IMR-90 (cell line): ENCODE measurements around the gene ARMCX5. TPM values are rescaled to one million over a fixed set of nuclear protein-coding genes. Genes with fewer than 3 reads are reported as not detected.

Source experiments
- ATAC-seq: fragments of 200-7000 bp; cut with Tn5 transposase; 2 replicates; pipeline ENCODE4 v1.9.1; 2020; ENCODE audit warnings: low read depth, mild to moderate bottlenecking, moderate library complexity
- BruUV-seq: library from RNA; stranded (reverse); fragments of 400-500 nt; replicated peaks from 2 replicates; lab custom pipeline; 2021; lab: Mats Ljungman, UMichigan
- CTCF ChIA-PET: fragments of 300-600 bp; formaldehyde crosslinking; extraction: SDS; loops from one replicate; lab custom pipeline; 2021; ENCODE audit warnings: antibody characterized with exemption; lab: Yijun Ruan, JAX
- POLR2A ChIA-PET: fragments of 300-600 bp; sonication (Branson Sonifier 250); formaldehyde crosslinking; loops from one replicate; lab custom pipeline; 2022; ENCODE audit warnings: antibody characterized with exemption; ENCODE audit not compliant: unreplicated experiment; lab: Charles Lee
- DNase-seq: peaks from one replicate; pipeline ENCODE4 v3.0.0; 2013
- H2AFZ ChIP-seq: replicated peaks from 2 replicates; pipeline ENCODE3; 2013; ENCODE audit warnings: low read length, mild to moderate bottlenecking; ENCODE audit not compliant: poor library complexity
- H2AK5ac ChIP-seq: 2 replicates; pipeline ENCODE4 v1.6.1; 2013; ENCODE audit warnings: low read depth, low read length, inconsistent platforms
- H2AK9ac ChIP-seq: replicated peaks from 2 replicates; pipeline ENCODE3; 2013; ENCODE audit warnings: mild to moderate bottlenecking, low read depth, low read length, moderate library complexity; ENCODE audit not compliant: poor library complexity
- H2BK120ac ChIP-seq: 2 replicates; pipeline ENCODE4 v1.6.1; 2013; ENCODE audit warnings: low read depth, low read length, inconsistent platforms
- H2BK15ac ChIP-seq: 3 replicates; pipeline ENCODE4 v1.6.1; 2013; ENCODE audit warnings: low read depth, low read length, inconsistent platforms
- H2BK20ac ChIP-seq: 2 replicates; pipeline ENCODE4 v1.6.1; 2013; ENCODE audit warnings: low read depth, mild to moderate bottlenecking, inconsistent platforms, low read length, moderate library complexity
- H2BK5ac ChIP-seq: 2 replicates; pipeline ENCODE4 v1.6.1; 2013; ENCODE audit warnings: mild to moderate bottlenecking, low read depth, low read length, inconsistent platforms; ENCODE audit not compliant: poor library complexity, severe bottlenecking
- H3K14ac ChIP-seq: replicated peaks from 2 replicates; pipeline ENCODE4 v1.6.1; 2013; ENCODE audit warnings: low read depth, low read length, inconsistent platforms
- H3K18ac ChIP-seq: 2 replicates; pipeline ENCODE4 v1.6.1; 2013; ENCODE audit warnings: low read depth, low read length, control low read depth
- H3K23ac ChIP-seq: 2 replicates; pipeline ENCODE4 v1.6.1; 2013; ENCODE audit warnings: low read depth, low read length, inconsistent platforms
- H3K27ac ChIP-seq: 2 replicates; pipeline ENCODE4 v1.5.1; 2013; ENCODE audit warnings: mild to moderate bottlenecking, control low read depth, low read length; ENCODE audit not compliant: insufficient read depth
- H3K27me3 ChIP-seq: 2 replicates; pipeline ENCODE4 v1.6.1; 2013; ENCODE audit warnings: low read length; ENCODE audit not compliant: control insufficient read depth, insufficient read depth
- H3K36me3 ChIP-seq: 2 replicates; pipeline ENCODE4 v1.6.1; 2013; ENCODE audit warnings: low read length, mixed read lengths; ENCODE audit not compliant: control insufficient read depth, insufficient read depth
- H3K4ac ChIP-seq: 2 replicates; pipeline ENCODE4 v1.6.1; 2013; ENCODE audit warnings: low read depth, low read length, inconsistent platforms
- H3K4me1 ChIP-seq: 2 replicates; pipeline ENCODE4 v1.6.1; 2013; ENCODE audit warnings: low read length, mixed read lengths; ENCODE audit not compliant: control insufficient read depth, insufficient read depth
- H3K4me2 ChIP-seq: 2 replicates; pipeline ENCODE4 v1.6.1; 2013; ENCODE audit warnings: low read depth, mild to moderate bottlenecking, control low read depth, low read length, moderate library complexity
- H3K4me3 ChIP-seq: 2 replicates; pipeline ENCODE4 v1.5.1; 2013; ENCODE audit warnings: low read depth, mild to moderate bottlenecking, control low read depth, low read length, moderate library complexity; ENCODE audit not compliant: insufficient read depth
- H3K56ac ChIP-seq: 2 replicates; pipeline ENCODE4 v1.6.1; 2013; ENCODE audit warnings: low read length, inconsistent platforms; ENCODE audit not compliant: insufficient read depth; ENCODE audit errors: extremely low read depth
- H3K79me1 ChIP-seq, 2 experiments: 2 replicates each; pipeline ENCODE4 v1.6.1; 2013; ENCODE audit warnings: low read length in 2 of 2, inconsistent platforms in 1 of 2, low read depth in 1 of 2
- H3K9ac ChIP-seq: 2 replicates; pipeline ENCODE4 v1.6.1; 2013; ENCODE audit warnings: low read depth, low read length, control low read depth
- H3K9me1 ChIP-seq: 2 replicates; pipeline ENCODE4 v1.6.1; 2013; ENCODE audit warnings: low read length, inconsistent platforms; ENCODE audit not compliant: insufficient read depth
- H3K9me3 ChIP-seq: 2 replicates; pipeline ENCODE4 v1.6.1; 2013; ENCODE audit warnings: low read length; ENCODE audit not compliant: control insufficient read depth, insufficient read depth
- H4K20me1 ChIP-seq: 2 replicates; pipeline ENCODE4 v1.6.1; 2013; ENCODE audit warnings: low read length, inconsistent platforms; ENCODE audit not compliant: insufficient read depth
- H4K5ac ChIP-seq: 2 replicates; pipeline ENCODE4 v1.6.1; 2013; ENCODE audit warnings: mild to moderate bottlenecking, low read depth, low read length, control low read depth
- H4K8ac ChIP-seq, 2 experiments: 2 replicates each; pipeline ENCODE4 v1.6.1; 2013; ENCODE audit warnings: low read depth in 2 of 2, low read length in 2 of 2, control low read depth in 1 of 2, inconsistent platforms in 1 of 2
- H4K91ac ChIP-seq: 2 replicates; pipeline ENCODE4 v1.6.1; 2013; ENCODE audit warnings: low read depth, low read length, inconsistent platforms; ENCODE audit not compliant: insufficient read depth
- BHLHE40 ChIP-seq: fragments of 150-350 bp; IDR thresholded peaks from 2 replicates; pipeline ENCODE4 v1.6.1; 2016; ENCODE audit warnings: mild to moderate bottlenecking, low read depth, low read length
- CEBPB ChIP-seq: IDR thresholded peaks from 2 replicates; pipeline ENCODE4 v1.6.1; 2012; ENCODE audit warnings: low read depth, low read length, improper control_type of control experiment
- CHD1 ChIP-seq: IDR thresholded peaks from 2 replicates; pipeline ENCODE4 v1.6.1; 2012; ENCODE audit warnings: low read depth, low read length, improper control_type of control experiment
- CTCF ChIP-seq: conservative IDR thresholded peaks from 2 replicates; pipeline ENCODE4 v1.5.1; 2012; ENCODE audit warnings: mild to moderate bottlenecking, low read depth, low read length, improper control_type of control experiment
- ELK1 ChIP-seq: fragments of 150-350 bp; IDR thresholded peaks from 2 replicates; pipeline ENCODE4 v1.6.1; 2016; ENCODE audit warnings: low read depth, mild to moderate bottlenecking, low read length, moderate library complexity, borderline replicate concordance
- FOS ChIP-seq: fragments of 150-350 bp; IDR thresholded peaks from 2 replicates; pipeline ENCODE4 v1.6.1; 2016; ENCODE audit warnings: low read depth, low read length
- MAFK ChIP-seq: IDR thresholded peaks from 2 replicates; pipeline ENCODE4 v1.6.1; 2012; ENCODE audit warnings: low read depth, low read length, improper control_type of control experiment
- MAZ ChIP-seq: IDR thresholded peaks from 2 replicates; pipeline ENCODE4 v1.6.1; 2012; ENCODE audit warnings: low read depth, mild to moderate bottlenecking, low read length, improper control_type of control experiment, moderate library complexity, borderline replicate concordance
- MXI1 ChIP-seq: IDR thresholded peaks from 2 replicates; pipeline ENCODE4 v1.6.1; 2012; ENCODE audit warnings: low read depth, mild to moderate bottlenecking, low read length, moderate library complexity, borderline replicate concordance
- NFE2L2 ChIP-seq: fragments of 150-350 bp; IDR thresholded peaks from 2 replicates; pipeline ENCODE4 v1.6.1; 2016; ENCODE audit warnings: low read depth, mild to moderate bottlenecking, low read length
- POLR2A ChIP-seq: IDR thresholded peaks from 2 replicates; pipeline ENCODE4 v1.6.1; 2012; ENCODE audit warnings: mild to moderate bottlenecking, low read depth, low read length
- RAD21 ChIP-seq: IDR thresholded peaks from 2 replicates; pipeline ENCODE4 v1.6.1; 2012; ENCODE audit warnings: low read length, improper control_type of control experiment
- RCOR1 ChIP-seq: IDR thresholded peaks from 2 replicates; pipeline ENCODE4 v1.6.1; 2012; ENCODE audit warnings: mild to moderate bottlenecking, low read length, improper control_type of control experiment; ENCODE audit not compliant: insufficient replicate concordance
- RFX5 ChIP-seq: IDR thresholded peaks from 2 replicates; pipeline ENCODE4 v1.8.0; 2012; ENCODE audit warnings: low read depth, mild to moderate bottlenecking, low read length, moderate library complexity
- SMC3 ChIP-seq: fragments of 150-350 bp; IDR thresholded peaks from 2 replicates; pipeline ENCODE4 v1.6.1; 2016; ENCODE audit warnings: low read depth, mild to moderate bottlenecking, antibody characterized with exemption, low read length, moderate library complexity
- USF2 ChIP-seq: fragments of 150-350 bp; IDR thresholded peaks from 2 replicates; pipeline ENCODE4 v1.6.1; 2017; ENCODE audit warnings: mild to moderate bottlenecking, antibody characterized with exemption, low read length, low read depth
- WGBS, 2 experiments: methylation state at CpG; one replicate each; pipeline versions ENCODE4 v1.1.5 to v1.1.7; 2013; ENCODE audit warnings: missing lambda C conversion rate in 2 of 2; ENCODE audit not compliant: insufficient read length in 1 of 2; ENCODE audit errors: extremely low coverage in 2 of 2; 5-methylcytosine and 5-hydroxymethylcytosine counted together
- dilution Hi-C: fragments of 300-500 bp; cut with HindIII; formaldehyde crosslinking; loops from one replicate; pipeline ENCODE4 v1.14.3; 2018; ENCODE audit warnings: low sequenced_read_pairs; ENCODE audit not compliant: unreplicated experiment
- in situ Hi-C: fragments of 300-500 bp; cut with MboI; formaldehyde crosslinking; loops from 3 replicates; pipeline ENCODE4 v1.14.3; 2019; ENCODE audit warnings: low sequenced_read_pairs, inconsistent platforms, mixed read lengths
- intact Hi-C: fragments of 100-400 bp; cut with micrococcal nuclease; formaldehyde crosslinking; loops from 2 replicates; pipeline ENCODE4 v1.10.0; 2022
- polyA plus RNA-seq, 3 experiments: library from polyadenylated mRNA; depleted of rRNA; stranded (reverse); fragments of >200 nt; gene quantifications; 2 replicates each; pipeline ENCODE4 v1.2.3, GENCODE V29; 2012; ENCODE audit warnings: low replicate concordance in 1 of 3
- total RNA-seq: library from RNA; depleted of rRNA; stranded (reverse); fragments of >200 nt; gene quantifications from 2 replicates; pipeline ENCODE4 v1.2.3, GENCODE V29; 2012

The ARMCX5 gene
- total and polyA plus RNA-seq, 2 of the 4 experiments (the other 2 are of a cell fraction) = 12.2 to 24.9 TPM

- Histone ChIP-seq H2AK9ac (no peak overlapping the region), H3K9me1 (no peaks in the 10 kb centered on the region), H3K14ac (no peak overlapping the region), H2AFZ (no peak overlapping the region), H4K20me1 (no peaks in the 10 kb centered on the region), H3K56ac (no peak overlapping the region), H3K4me2 (no peak overlapping the region), H3K18ac (no peak overlapping the region), H3K23ac (no peak overlapping the region), H3K27me3 (no peaks in the 10 kb centered on the region), H3K4ac (no peak overlapping the region), H4K5ac (no peak overlapping the region), H4K91ac (no peak overlapping the region), H3K4me1 (no peaks in the 10 kb centered on the region), H3K79me1 (no peaks in the 10 kb centered on the region), H2BK15ac (no peak overlapping the region), H4K8ac (no peak overlapping the region), H2BK20ac (no peak overlapping the region), H3K9ac (no peak overlapping the region), H2AK5ac (no peak overlapping the region), H3K36me3 (no peaks in the 10 kb centered on the region), H3K4me3 (no peak overlapping the region), H2BK120ac (no peak overlapping the region), H3K9me3 (no peaks in the 10 kb centered on the region), H2BK5ac (no peak overlapping the region), H3K27ac (no peak overlapping the region)
- in situ Hi-C loops (no loop called here), dilution Hi-C loops (no loop called here), intact Hi-C loops (no loop called here)
- no peak for TF ChIP-seq MAZ
- TF ChIP-seq POLR2A = no peak
- no peak for TF ChIP-seq CEBPB
- no peak for TF ChIP-seq RCOR1
- no peak for TF ChIP-seq ELK1
- TF ChIP-seq SMC3 = no peak
- no peak for TF ChIP-seq RAD21
- TF ChIP-seq BHLHE40 = no peak
- no peak for TF ChIP-seq USF2
- no peak for TF ChIP-seq NFE2L2
- no peak for TF ChIP-seq CHD1
- no peak for TF ChIP-seq MXI1
- no peak for TF ChIP-seq FOS
- TF ChIP-seq RFX5 = no peak
- no peak for TF ChIP-seq CTCF
- TF ChIP-seq MAFK = no peak
- ATAC-seq (no peak), DNase-seq (no peak)
- ChIA-PET CTCF (no interaction called here), POLR2A (no interaction called here)
- WGBS, 2 experiments = no CpG with 5 or more reads among the region's 1 CpG
- BruUV-seq = no TSS peak
Measured at GRCh38 chrX:102580891-102581290, 18.4 kb upstream of the ARMCX5 start.
